Subcutaneous abdominal adipose tissue (tissue), 5 donors: ENCODE data around the gene GOLGA7B.

Experiments
- H3K27ac ChIP-seq: one replicate; pipeline ENCODE4 v1.7.0; 2013; ENCODE audit warnings: low read depth, mild to moderate bottlenecking, inconsistent platforms, low read length, moderate library complexity
- H3K27me3 ChIP-seq, 5 donors: one replicate each; pipeline ENCODE4 v1.7.0; 2013; ENCODE audit warnings: low read length in 5 of 5, inconsistent platforms in 1 of 5; ENCODE audit not compliant: control insufficient read depth in 5 of 5, insufficient read depth in 4 of 5
- H3K36me3 ChIP-seq, 5 donors: one replicate each; pipeline ENCODE4 v1.7.0; 2013; ENCODE audit warnings: low read length in 5 of 5; ENCODE audit not compliant: control insufficient read depth in 5 of 5, insufficient read depth in 5 of 5
- H3K4me1 ChIP-seq, 5 donors: one replicate each; pipeline ENCODE4 v1.7.0; 2013; ENCODE audit warnings: low read length in 5 of 5, mild to moderate bottlenecking in 3 of 5, moderate library complexity in 1 of 5; ENCODE audit not compliant: control insufficient read depth in 5 of 5, insufficient read depth in 5 of 5
- H3K4me3 ChIP-seq, 5 donors: one replicate each; pipeline ENCODE4 v1.7.0; 2013; ENCODE audit warnings: low read length in 5 of 5, low read depth in 1 of 5
- H3K9ac ChIP-seq, 5 donors: one replicate each; pipeline ENCODE4 v1.7.0; 2013; ENCODE audit warnings: low read length in 5 of 5, mild to moderate bottlenecking in 4 of 5, moderate library complexity in 3 of 5
- H3K9me3 ChIP-seq, 5 donors: one replicate each; pipeline ENCODE4 v1.7.0; 2013; ENCODE audit warnings: low read length in 5 of 5; ENCODE audit not compliant: control insufficient read depth in 5 of 5
- donor health status: healthy.
- donor health status: healthy.
- donor health status: healthy.
- donor health status: healthy.
- donor health status: healthy.

The GOLGA7B gene

GRCh38 chr10:97849687-97850402 is at the start of gene GOLGA7B:
TSS of gene GOLGA7B (plus strand) at chr10:97849843. CDS start at chr10:97850304, 461 bp downstream.
- H3K9me3 ChIP-seq, result no peaks in the 10 kb centered on the region
- peaks cover 0 to 12% (median 8%) of the 10 kb centered on the region in 5 donors for H3K4me1 ChIP-seq
- H3K4me3 ChIP-seq, result peak within 1 kb of the TSS; percentile 15 to 59 (median 54)
- no peak within 1 kb of the TSS for H3K9ac ChIP-seq
- no peaks in the 10 kb centered on the region for H3K36me3 ChIP-seq
- H3K27me3 ChIP-seq, result peaks cover 3 to 32% (median 26%) of the 10 kb centered on the region in 5 donors
- no peak within 1 kb of the TSS for H3K27ac ChIP-seq

DNA sequence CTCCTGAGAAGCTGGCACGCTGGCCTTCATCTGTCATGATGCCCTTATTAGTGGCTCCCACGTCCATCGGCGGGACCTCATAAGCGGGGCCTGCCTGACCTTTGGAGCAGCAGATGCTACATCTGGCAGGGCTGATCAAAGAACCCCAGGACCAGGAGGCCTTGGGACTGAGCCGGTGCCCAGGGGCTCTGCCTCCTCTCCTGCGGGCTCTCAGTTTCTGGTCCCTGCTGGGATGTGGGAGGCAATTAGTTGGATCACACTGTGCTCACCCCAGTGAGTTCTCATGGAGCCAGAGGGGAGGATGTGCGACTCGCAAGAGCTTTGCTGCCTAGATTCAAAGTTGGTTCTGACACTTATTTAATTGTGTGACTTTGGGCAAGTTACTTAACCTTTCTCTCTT is 49.2 kb upstream of the GOLGA7B start:
- no peak overlapping the region for H3K27ac ChIP-seq
- H3K4me3 ChIP-seq, result no peak overlapping the region
- H3K4me1 ChIP-seq, result peaks cover 0 to 6% (median 3%) of the 10 kb centered on the region in 5 donors
- peaks cover 0 to 13% (median 6%) of the 10 kb centered on the region in 5 donors for H3K27me3 ChIP-seq
- no peak overlapping the region for H3K9ac ChIP-seq
- H3K36me3 ChIP-seq, result no peaks in the 10 kb centered on the region
- H3K9me3 ChIP-seq, result peaks cover 3 to 12% (median 8%) of the 10 kb centered on the region in 5 donors

- peaks cover 0 to 13% (median 6%) of the 10 kb centered on the region in 5 donors for H3K27me3 ChIP-seq
- H3K4me1 ChIP-seq, result peaks cover 0 to 12% (median 3%) of the 10 kb centered on the region in 5 donors
- H3K27ac ChIP-seq, result no peak overlapping the region
- no peak overlapping the region for H3K9ac ChIP-seq
- H3K9me3 ChIP-seq, result peaks cover 3 to 12% (median 8%) of the 10 kb centered on the region in 5 donors
- no peaks in the 10 kb centered on the region for H3K36me3 ChIP-seq
- H3K4me3 ChIP-seq, result no peak overlapping the region
These were observed 48.2 kb upstream of the GOLGA7B start for GRCh38 chr10:97801422-97801821.

DNA sequence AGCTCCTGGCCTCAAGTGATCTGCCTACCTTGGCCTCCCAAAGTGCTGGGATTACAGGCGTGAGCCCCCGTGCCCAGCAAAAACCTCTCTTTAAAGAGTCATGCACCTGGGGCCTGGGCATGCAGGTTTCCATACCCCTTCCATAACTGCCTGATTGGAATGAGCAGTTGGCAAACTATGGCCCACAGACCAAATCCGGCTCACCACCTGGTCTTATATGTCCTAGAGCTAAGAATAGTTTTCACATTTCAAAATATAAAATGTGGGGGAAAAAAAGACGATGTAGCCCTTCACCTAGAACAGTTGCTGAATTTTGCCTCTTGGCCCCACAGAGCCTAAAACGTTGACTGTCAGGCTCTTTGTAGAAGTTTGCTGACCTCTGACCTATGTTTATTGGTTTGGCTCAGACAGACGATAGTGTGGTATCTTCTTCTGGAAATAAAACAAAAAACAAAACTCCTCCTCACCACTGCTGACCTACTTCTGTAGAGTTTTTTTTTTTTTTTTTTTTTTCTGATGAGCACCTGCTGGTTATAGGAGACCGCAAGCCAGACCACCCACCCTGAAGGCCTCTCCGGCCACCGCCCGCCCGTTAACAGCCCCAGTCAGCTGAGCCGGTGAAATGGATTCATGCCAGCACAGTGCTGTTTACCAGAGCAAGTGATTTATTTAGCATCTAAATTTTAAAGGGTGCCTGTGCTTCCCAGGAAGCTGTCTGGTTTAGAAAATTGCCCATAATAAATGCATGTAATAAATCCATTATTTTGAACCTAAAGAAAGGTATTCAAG is 44.4 kb upstream of the GOLGA7B start:
- Histone ChIP-seq H3K27me3 (peaks cover 0 to 6% (median 0%) of the 10 kb centered on the region in 5 donors), H3K9ac (no peak overlapping the region), H3K27ac (no peak overlapping the region), H3K4me3 (no peak overlapping the region), H3K9me3 (no peaks in the 10 kb centered on the region), H3K36me3 (no peaks in the 10 kb centered on the region), H3K4me1 (peaks cover 0 to 12% (median 0%) of the 10 kb centered on the region in 5 donors)

GRCh38 chr10:97805949-97806348 is 43.7 kb upstream of the GOLGA7B start:
- Histone ChIP-seq H3K27ac (no peak overlapping the region), H3K27me3 (peaks cover 0 to 4% (median 0%) of the 10 kb centered on the region in 5 donors), H3K9ac (no peak overlapping the region), H3K36me3 (no peaks in the 10 kb centered on the region), H3K9me3 (no peaks in the 10 kb centered on the region), H3K4me3 (no peak overlapping the region), H3K4me1 (peaks cover 0 to 12% (median 0%) of the 10 kb centered on the region in 5 donors)

DNA sequence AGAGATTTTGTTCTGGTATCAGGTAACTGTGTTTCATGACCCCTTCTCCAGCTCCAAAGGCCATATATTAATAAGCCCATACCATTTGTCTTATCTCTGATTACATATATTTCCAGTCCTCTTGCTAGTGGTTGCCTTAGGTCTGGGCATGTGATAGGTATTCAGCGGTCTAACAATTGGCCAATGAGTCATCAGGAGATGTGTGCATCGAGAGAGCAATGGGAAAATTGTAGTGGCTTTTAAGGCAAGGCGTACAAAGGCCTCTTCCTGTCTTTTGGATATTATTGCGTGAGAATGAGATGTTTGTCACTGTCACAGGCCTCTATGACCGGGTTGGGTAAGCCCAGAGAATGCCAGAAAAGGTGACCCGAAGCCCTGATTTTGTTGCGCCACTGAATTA is 39.2 kb upstream of the GOLGA7B start:
- H3K4me3 ChIP-seq, result no peak overlapping the region
- H3K27ac ChIP-seq, result no peak overlapping the region
- H3K9me3 ChIP-seq, result no peaks in the 10 kb centered on the region
- H3K9ac ChIP-seq, result no peak overlapping the region
- H3K27me3 ChIP-seq, result peaks cover 0 to 5% (median 0%) of the 10 kb centered on the region in 5 donors
- peaks cover 0 to 7% (median 0%) of the 10 kb centered on the region in 5 donors for H3K4me1 ChIP-seq
- H3K36me3 ChIP-seq, result no peaks in the 10 kb centered on the region

- peaks cover 0 to 5% (median 0%) of the 10 kb centered on the region in 5 donors for H3K27me3 ChIP-seq
- H3K4me3 ChIP-seq, result no peak overlapping the region
- no peaks in the 10 kb centered on the region for H3K9me3 ChIP-seq
- H3K27ac ChIP-seq, result no peak overlapping the region
- H3K4me1 ChIP-seq, result no peaks in the 10 kb centered on the region
- H3K9ac ChIP-seq, result no peak overlapping the region
- H3K36me3 ChIP-seq, result no peaks in the 10 kb centered on the region
These were observed 37.7 kb upstream of the GOLGA7B start for GRCh38 chr10:97811958-97812357.

DNA sequence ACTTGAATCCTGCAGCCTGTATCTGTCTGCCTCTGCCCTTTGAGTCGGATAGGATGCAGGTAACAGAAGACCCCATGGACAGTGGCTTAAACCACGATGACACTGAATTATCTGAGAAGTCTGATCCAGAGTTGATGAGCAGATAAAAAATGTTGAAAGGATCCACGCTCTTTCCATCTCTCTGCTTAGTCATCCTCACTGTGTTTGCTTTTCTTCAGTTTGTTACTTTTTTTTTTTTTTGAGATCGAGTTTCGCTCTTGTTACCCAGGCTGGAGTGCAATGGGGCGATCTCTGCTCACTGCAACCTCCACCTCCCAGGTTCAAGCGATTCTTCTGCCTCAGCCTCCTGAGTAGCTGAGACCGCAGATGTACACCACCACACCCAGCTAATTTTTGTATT is 36.9 kb upstream of the GOLGA7B start:
- no peaks in the 10 kb centered on the region for H3K9me3 ChIP-seq
- H3K27ac ChIP-seq, result no peak overlapping the region
- no peaks in the 10 kb centered on the region for H3K36me3 ChIP-seq
- H3K27me3 ChIP-seq, result peaks cover 0 to 6% (median 0%) of the 10 kb centered on the region in 5 donors
- no peak overlapping the region for H3K4me3 ChIP-seq
- no peak overlapping the region for H3K9ac ChIP-seq
- no peaks in the 10 kb centered on the region for H3K4me1 ChIP-seq

DNA sequence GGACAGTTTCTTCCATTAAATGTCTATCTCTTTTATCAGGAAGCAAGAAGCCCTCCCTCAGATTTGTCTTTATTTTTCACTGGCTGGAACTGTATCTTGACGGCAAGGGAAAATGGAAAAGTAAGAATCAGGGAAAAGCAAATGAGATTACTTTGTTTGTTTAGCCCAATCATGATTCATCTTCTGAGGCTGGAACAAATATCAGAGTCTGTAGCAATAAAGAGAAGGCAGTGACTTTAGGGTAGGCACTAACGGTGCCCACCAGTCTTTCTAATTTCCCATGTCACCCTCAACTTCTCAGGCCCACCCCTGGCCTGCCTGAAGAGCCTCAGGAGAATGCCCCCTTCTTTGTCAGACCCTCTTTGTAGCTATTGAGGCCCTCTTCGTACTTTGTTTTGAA is 36.3 kb upstream of the GOLGA7B start:
- Histone ChIP-seq H3K4me1 (no peaks in the 10 kb centered on the region), H3K27ac (no peak overlapping the region), H3K27me3 (peaks cover 0 to 9% (median 0%) of the 10 kb centered on the region in 5 donors), H3K9me3 (no peaks in the 10 kb centered on the region), H3K4me3 (no peak overlapping the region), H3K36me3 (no peaks in the 10 kb centered on the region), H3K9ac (no peak overlapping the region)

GRCh38 chr10:97814996-97815395 is 34.6 kb upstream of the GOLGA7B start:
- Histone ChIP-seq H3K36me3 (no peaks in the 10 kb centered on the region), H3K27ac (no peak overlapping the region), H3K4me1 (peaks cover 0 to under 1% (median 0%) of the 10 kb centered on the region in 5 donors), H3K4me3 (no peak overlapping the region), H3K9me3 (no peaks in the 10 kb centered on the region), H3K9ac (no peak overlapping the region), H3K27me3 (peaks cover 0 to 9% (median 0%) of the 10 kb centered on the region in 5 donors)
